ENCODE measurements around the gene HLF.

DNA sequence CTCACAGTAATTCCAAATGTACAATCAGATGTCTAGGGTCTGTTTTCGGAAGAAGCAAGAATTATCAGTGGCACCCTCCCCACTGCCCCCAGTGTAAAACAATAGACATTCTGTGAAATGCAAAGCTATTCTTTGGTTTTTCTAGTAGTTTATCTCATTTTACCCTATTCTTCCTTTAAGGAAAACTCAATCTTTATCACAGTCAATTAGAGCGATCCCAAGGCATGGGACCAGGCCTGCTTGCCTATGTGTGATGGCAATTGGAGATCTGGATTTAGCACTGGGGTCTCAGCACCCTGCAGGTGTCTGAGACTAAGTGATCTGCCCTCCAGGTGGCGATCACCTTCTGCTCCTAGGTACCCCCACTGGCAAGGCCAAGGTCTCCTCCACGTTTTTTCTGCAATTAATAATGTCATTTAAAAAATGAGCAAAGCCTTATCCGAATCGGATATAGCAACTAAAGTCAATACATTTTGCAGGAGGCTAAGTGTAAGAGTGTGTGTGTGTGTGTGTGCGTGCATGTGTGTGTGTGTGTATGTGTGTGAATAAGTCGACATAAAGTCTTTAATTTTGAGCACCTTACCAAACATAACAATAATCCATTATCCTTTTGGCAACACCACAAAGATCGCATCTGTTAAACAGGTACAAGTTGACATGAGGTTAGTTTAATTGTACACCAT is 59.7 kb downstream of the HLF start:
- TF ChIP-seq POLR2AphosphoS5 (IDR thresholded peaks at IDR 0.05; ENCODE audit: low read depth, low read length) (no peak), TCF7L2 (IDR thresholded peaks at IDR 0.05; ENCODE audit: low read depth, low read length) (no peak)
- TF ChIP-seq, protein P1, sequence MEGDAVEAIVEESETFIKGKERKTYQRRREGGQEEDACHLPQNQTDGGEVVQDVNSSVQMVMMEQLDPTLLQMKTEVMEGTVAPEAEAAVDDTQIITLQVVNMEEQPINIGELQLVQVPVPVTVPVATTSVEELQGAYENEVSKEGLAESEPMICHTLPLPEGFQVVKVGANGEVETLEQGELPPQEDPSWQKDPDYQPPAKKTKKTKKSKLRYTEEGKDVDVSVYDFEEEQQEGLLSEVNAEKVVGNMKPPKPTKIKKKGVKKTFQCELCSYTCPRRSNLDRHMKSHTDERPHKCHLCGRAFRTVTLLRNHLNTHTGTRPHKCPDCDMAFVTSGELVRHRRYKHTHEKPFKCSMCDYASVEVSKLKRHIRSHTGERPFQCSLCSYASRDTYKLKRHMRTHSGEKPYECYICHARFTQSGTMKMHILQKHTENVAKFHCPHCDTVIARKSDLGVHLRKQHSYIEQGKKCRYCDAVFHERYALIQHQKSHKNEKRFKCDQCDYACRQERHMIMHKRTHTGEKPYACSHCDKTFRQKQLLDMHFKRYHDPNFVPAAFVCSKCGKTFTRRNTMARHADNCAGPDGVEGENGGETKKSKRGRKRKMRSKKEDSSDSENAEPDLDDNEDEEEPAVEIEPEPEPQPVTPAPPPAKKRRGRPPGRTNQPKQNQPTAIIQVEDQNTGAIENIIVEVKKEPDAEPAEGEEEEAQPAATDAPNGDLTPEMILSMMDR (IDR thresholded peaks at IDR 0.05): no peak

Measured in Panc1 (cell line).